ENCODE measurements around the gene TBCB.

The TBCB gene

GRCh38 chr19:36100476-36100875 lies 14.8 kb upstream of the TBCB start:
- DNase-seq (ENCODE audit: extremely low spot score): no peak
- TF ChIP-seq CTCF (IDR thresholded peaks at IDR 0.05; ENCODE audit: control extremely low read depth, extremely low read depth, low read depth, missing control alignments): no peak
- ChIA-PET CTCF (interaction anchor here (0.9 to 2.4 kb wide), 4 partner anchors 9 to 69 kb away, joined by 3 to 7 read pairs (median 4); no protein-coding TSS in a partner anchor), POLR2A (no interaction called here)

DNA sequence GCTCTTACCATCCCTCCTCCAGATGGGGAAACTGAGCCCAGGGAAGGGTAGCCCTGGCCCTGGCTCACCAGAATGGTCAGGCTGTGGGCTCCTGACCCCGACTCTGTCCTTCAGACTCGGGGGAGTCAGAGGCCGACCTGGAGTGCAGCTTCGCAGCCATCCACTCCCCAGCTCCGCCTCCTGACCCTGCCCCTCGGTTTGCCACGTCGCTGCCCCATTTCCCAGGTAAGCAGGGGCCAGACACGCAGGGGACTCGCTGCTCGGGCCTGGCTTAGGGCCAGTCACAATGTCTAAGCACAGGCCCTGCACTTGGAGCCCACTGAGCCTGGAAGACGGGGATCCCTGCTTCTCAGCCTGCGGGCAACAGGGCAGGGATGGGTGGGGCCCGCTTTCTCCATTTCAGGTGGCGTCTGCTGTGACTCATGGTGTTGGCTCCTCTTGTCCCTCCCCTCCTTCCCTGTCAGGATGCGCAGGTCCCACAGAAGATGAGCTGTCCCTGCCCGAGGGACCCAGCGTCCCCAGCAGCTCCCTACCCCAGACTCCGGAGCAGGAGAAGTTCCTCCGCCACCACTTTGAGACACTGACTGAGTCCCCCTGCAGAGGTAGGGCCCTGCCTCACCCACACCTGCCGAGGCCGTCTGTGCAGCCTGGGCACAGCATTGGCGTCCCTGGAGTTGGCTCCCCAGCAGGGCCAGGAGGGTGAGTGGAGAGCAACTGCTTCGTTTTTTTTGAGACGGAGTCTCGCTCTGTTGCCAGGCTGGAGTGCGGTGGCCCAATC lies 13.5 kb upstream of the TBCB start:
- ChIA-PET CTCF (interaction anchor here (0.9 to 2.4 kb wide), 4 partner anchors 17 to 67 kb away, joined by 3 to 7 read pairs (median 4); no protein-coding TSS in a partner anchor), POLR2A (no interaction called here)
- TF ChIP-seq CTCF (IDR thresholded peaks at IDR 0.05; ENCODE audit: control extremely low read depth, extremely low read depth, low read depth, missing control alignments): no peak
- no peak for DNase-seq (ENCODE audit: extremely low spot score)

- no peak for DNase-seq (ENCODE audit: extremely low spot score)
- POLR2A ChIA-PET: no interaction called here
- CTCF ChIA-PET: interaction anchor here (1.2 to 1.3 kb wide), 5 partner anchors 12 to 42 kb away, joined by 3 to 4 read pairs (median 3); no protein-coding TSS in a partner anchor
These were observed 12.1 kb upstream of the TBCB start for GRCh38 chr19:36103040-36103626.

GRCh38 chr19:36103842-36104552 lies 11.3 kb upstream of the TBCB start:
- TF ChIP-seq CTCF (IDR thresholded peaks at IDR 0.05; ENCODE audit: control extremely low read depth, extremely low read depth, low read depth, missing control alignments): no peak
- POLR2A ChIA-PET: no interaction called here
- no peak for DNase-seq (ENCODE audit: extremely low spot score)

More at GRCh38 chr19:36103040-36103626, 12.1 kb upstream of the TBCB start:
- no peak for TF ChIP-seq CTCF (IDR thresholded peaks at IDR 0.05; ENCODE audit: control extremely low read depth, extremely low read depth, low read depth, missing control alignments)

DNA sequence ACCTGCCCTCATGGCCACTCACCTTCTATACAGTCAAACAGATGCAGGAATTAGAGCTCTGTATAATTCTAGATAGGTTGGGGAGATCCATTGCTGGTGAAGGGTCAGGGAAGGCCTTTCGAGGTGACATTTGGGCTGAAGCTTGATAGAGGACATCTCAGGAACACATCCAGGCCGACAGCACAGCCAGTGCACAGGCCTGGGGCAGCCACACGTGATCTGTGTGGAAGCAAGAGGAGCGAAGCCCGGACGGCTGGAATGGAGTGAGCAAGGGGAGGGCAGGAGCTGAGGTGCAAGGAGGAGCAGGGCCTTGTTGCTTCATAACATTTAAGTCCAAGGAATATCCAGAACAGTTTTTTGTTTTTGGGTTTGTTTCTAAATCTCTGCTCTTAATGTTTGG lies 8.8 kb upstream of the TBCB start:
- DNase-seq (ENCODE audit: extremely low spot score): no peak

More at GRCh38 chr19:36103842-36104552, 11.3 kb upstream of the TBCB start:
- CTCF ChIA-PET: interaction anchor here (1.1 to 1.3 kb wide), 4 partner anchors 16 to 43 kb away, joined by 3 to 4 read pairs (median 3); no protein-coding TSS in a partner anchor

More for the DNA sequence above, 8.8 kb upstream of the TBCB start:
- no peak for TF ChIP-seq CTCF (IDR thresholded peaks at IDR 0.05; ENCODE audit: control extremely low read depth, extremely low read depth, low read depth, missing control alignments)
- ChIA-PET CTCF (interaction anchor here (0.8 to 1.7 kb wide), 3 partner anchors 8 to 45 kb away, joined by 3 to 4 read pairs (median 4); partner anchors contain the start of gene POLR2I), POLR2A (no interaction called here)

Measured in GM10248 (cell line).